H9 (cell line): ENCODE results near the gene ABHD15. TPM values are rescaled to one million over a fixed set of nuclear protein-coding genes. Genes with fewer than 3 reads are reported as not detected.

Experiments used
- DNase-seq: peaks from one replicate; pipeline ENCODE4 v3.0.0-alpha.2; 2017
- H2AFZ ChIP-seq: one replicate; pipeline ENCODE4 v1.6.1; 2013; ENCODE audit warnings: mild to moderate bottlenecking, low read length, control low read depth, moderate library complexity
- H2AK5ac ChIP-seq: 2 replicates; pipeline ENCODE4 v1.6.1; 2013; ENCODE audit warnings: low read length, control low read depth, mixed read lengths; ENCODE audit not compliant: insufficient read length
- H2BK120ac ChIP-seq: one replicate; pipeline ENCODE4 v1.6.1; 2013; ENCODE audit warnings: low read depth, mild to moderate bottlenecking, low read length, control low read depth, inconsistent platforms; ENCODE audit not compliant: poor library complexity, severe bottlenecking
- H2BK12ac ChIP-seq: 2 replicates; pipeline ENCODE4 v1.6.1; 2013; ENCODE audit warnings: low read length, control low read depth, mixed read lengths, low read depth; ENCODE audit not compliant: insufficient read length
- H2BK15ac ChIP-seq: 2 replicates; pipeline ENCODE4 v1.6.1; 2013; ENCODE audit warnings: low read depth, low read length, control low read depth
- H2BK20ac ChIP-seq: one replicate; pipeline ENCODE4 v1.6.1; 2013; ENCODE audit warnings: low read depth, mild to moderate bottlenecking, low read length, control low read depth, inconsistent platforms; ENCODE audit not compliant: poor library complexity, severe bottlenecking
- H2BK5ac ChIP-seq: 2 replicates; pipeline ENCODE4 v1.6.1; 2013; ENCODE audit warnings: low read length, control low read depth, mixed read lengths; ENCODE audit not compliant: insufficient read length
- H3K14ac ChIP-seq: 2 replicates; pipeline ENCODE4 v1.6.1; 2013; ENCODE audit warnings: low read length, control low read depth; ENCODE audit not compliant: insufficient read depth
- H3K18ac ChIP-seq: 2 replicates; pipeline ENCODE4 v1.6.1; 2013; ENCODE audit warnings: low read depth, mild to moderate bottlenecking, mixed read lengths, low read length, control low read depth; ENCODE audit not compliant: insufficient read length
- H3K23ac ChIP-seq: 2 replicates; pipeline ENCODE4 v1.6.1; 2013; ENCODE audit warnings: low read length, control low read depth, mixed read lengths, low read depth; ENCODE audit not compliant: insufficient read length
- H3K23me2 ChIP-seq: 2 replicates; pipeline ENCODE4 v1.6.1; 2013; ENCODE audit warnings: low read depth, mild to moderate bottlenecking, mixed read lengths, low read length, control low read depth; ENCODE audit not compliant: insufficient read length, poor library complexity, severe bottlenecking
- H3K27ac ChIP-seq: 2 replicates; pipeline ENCODE4 v1.5.1; 2013; ENCODE audit warnings: low read length, control low read depth, mixed read lengths, low read depth; ENCODE audit not compliant: insufficient read length
- H3K27me3 ChIP-seq: 2 replicates; pipeline ENCODE4 v1.6.1; 2013; ENCODE audit warnings: low read length, control low read depth, inconsistent platforms; ENCODE audit not compliant: insufficient read depth
- H3K4ac ChIP-seq: 2 replicates; pipeline ENCODE4 v1.6.1; 2013; ENCODE audit warnings: low read depth, mild to moderate bottlenecking, control low read depth, inconsistent platforms, low read length, moderate library complexity
- H3K4me1 ChIP-seq: 2 replicates; pipeline ENCODE4 v1.6.1; 2013; ENCODE audit warnings: low read length, control low read depth, inconsistent platforms; ENCODE audit not compliant: insufficient read depth
- H3K4me2 ChIP-seq: 2 replicates; pipeline ENCODE4 v1.6.1; 2013; ENCODE audit warnings: low read length, control low read depth, mixed read lengths; ENCODE audit not compliant: insufficient read length, insufficient read depth
- H3K56ac ChIP-seq: 2 replicates; pipeline ENCODE4 v1.6.1; 2013; ENCODE audit warnings: low read depth, mild to moderate bottlenecking, mixed read lengths, low read length, control low read depth; ENCODE audit not compliant: insufficient read length
- H3K79me1 ChIP-seq: 2 replicates; pipeline ENCODE4 v1.6.1; 2013; ENCODE audit warnings: low read depth, mild to moderate bottlenecking, moderate library complexity, low read length, control low read depth, inconsistent platforms; ENCODE audit not compliant: insufficient read depth, poor library complexity, severe bottlenecking
- H3K79me2 ChIP-seq: 2 replicates; pipeline ENCODE4 v1.6.1; 2013; ENCODE audit warnings: low read length, control low read depth, inconsistent platforms; ENCODE audit not compliant: insufficient read depth
- H3K9ac ChIP-seq: 2 replicates; pipeline ENCODE4 v1.6.1; 2013; ENCODE audit warnings: low read length, control low read depth, mixed read lengths; ENCODE audit not compliant: insufficient read length; ENCODE audit errors: extremely low read depth
- H3K9me3 ChIP-seq: one replicate; pipeline ENCODE4 v1.6.1; 2013; ENCODE audit warnings: low read depth, low read length, inconsistent platforms; ENCODE audit not compliant: control insufficient read depth
- H3T11ph ChIP-seq: one replicate; pipeline ENCODE4 v1.6.1; 2013; ENCODE audit warnings: mild to moderate bottlenecking, low read length, control low read depth, inconsistent platforms
- H4K20me1 ChIP-seq: one replicate; pipeline ENCODE4 v1.6.1; 2013; ENCODE audit not compliant: control insufficient read depth, insufficient read length, insufficient read depth
- H4K5ac ChIP-seq: 2 replicates; pipeline ENCODE4 v1.6.1; 2013; ENCODE audit warnings: low read depth, mild to moderate bottlenecking, mixed read lengths, low read length, control low read depth; ENCODE audit not compliant: insufficient read length
- H4K8ac ChIP-seq: replicated peaks from 2 replicates; pipeline ENCODE4 v1.6.1; 2013; ENCODE audit warnings: low read length, control low read depth, mixed read lengths, low read depth; ENCODE audit not compliant: insufficient read length
- H4K91ac ChIP-seq: 2 replicates; pipeline ENCODE4 v1.6.1; 2013; ENCODE audit warnings: low read depth, mild to moderate bottlenecking, moderate library complexity, mixed read lengths, low read length, control low read depth; ENCODE audit not compliant: insufficient read length
- H3K27ac Mint-ChIP-seq, 3 experiments: 2 replicates in 2 of 3; 3 replicates in 1 of 3; pipeline ENCODE4 v1.8.0; 2020 to 2021; ENCODE audit warnings: mixed read lengths in 3 of 3, mild to moderate bottlenecking in 1 of 3, moderate library complexity in 1 of 3
- H3K27me3 Mint-ChIP-seq: 2 replicates; pipeline ENCODE4 v1.8.0; 2021; ENCODE audit warnings: low read depth, mild to moderate bottlenecking, moderate library complexity, mixed read lengths
- H3K36me3 Mint-ChIP-seq, 3 experiments: 2 replicates in 2 of 3; 3 replicates in 1 of 3; pipeline ENCODE4 v1.8.0; 2020 to 2021; ENCODE audit warnings: low read depth in 3 of 3, mixed read lengths in 3 of 3; ENCODE audit not compliant: insufficient read depth in 1 of 3
- H3K4me1 Mint-ChIP-seq, 2 experiments: 2 replicates each; pipeline ENCODE4 v1.8.0; 2020; ENCODE audit warnings: mixed read lengths in 2 of 2
- H3K4me3 Mint-ChIP-seq, 2 experiments: 2 replicates in 1 of 2; 3 replicates in 1 of 2; pipeline ENCODE4 v1.8.0; 2020 to 2021; ENCODE audit warnings: mild to moderate bottlenecking in 2 of 2, mixed read lengths in 2 of 2, moderate library complexity in 1 of 2
- H3K9me3 Mint-ChIP-seq, 2 experiments: 2 replicates in 1 of 2; 3 replicates in 1 of 2; pipeline ENCODE4 v1.8.0; 2020; ENCODE audit warnings: mild to moderate bottlenecking in 2 of 2, mixed read lengths in 2 of 2, moderate library complexity in 1 of 2
- CTCF ChIP-seq: fragments of 200-600 bp; sonication (generic); conservative IDR thresholded peaks from 3 replicates; pipeline ENCODE4 v1.8.0; 2021; ENCODE audit warnings: antibody characterized with exemption, mild to moderate bottlenecking
- WGBS: extraction: QIAGEN DNeasy Blood & Tissue Kit; methylation state at CpG from one replicate; pipeline ENCODE4 v1.1.7; 2013; ENCODE audit warnings: missing lambda C conversion rate, low lambda C conversion rate, mixed read lengths; ENCODE audit not compliant: insufficient read length; ENCODE audit errors: extremely low coverage; 5-methylcytosine and 5-hydroxymethylcytosine counted together
- total RNA-seq: library from RNA; stranded (reverse); gene quantifications from 2 replicates; pipeline ENCODE4 v1.2.1, GENCODE V29; 2021

ABHD15 gene
- total RNA-seq, 1 experiment from 2014 or later, result 2.5 TPM

- H4K8ac ChIP-seq, result no peak overlapping the region
- Mint-ChIP-seq H3K36me3 (peaks cover 12 to 71% (median 39%) of the 10 kb centered on the region in 3 experiments), H3K4me1 (no peaks in the 10 kb centered on the region), H3K9me3 (no peaks in the 10 kb centered on the region), H3K4me3 (no peak overlapping the region), H3K27me3 (no peaks in the 10 kb centered on the region), H3K27ac (no peak overlapping the region)
- H3K23ac ChIP-seq, result no peak overlapping the region
- no peak overlapping the region for H2BK15ac ChIP-seq
- H2BK120ac ChIP-seq, result no peak overlapping the region
- H4K91ac ChIP-seq, result no peak overlapping the region
- H3K4me1 ChIP-seq, result no peaks in the 10 kb centered on the region
- H3K4ac ChIP-seq, result no peak overlapping the region
- no peak overlapping the region for H2AK5ac ChIP-seq
- H3T11ph ChIP-seq, result no peak overlapping the region
- no peak overlapping the region for H3K18ac ChIP-seq
- H3K27me3 ChIP-seq, result no peaks in the 10 kb centered on the region
- TF ChIP-seq CTCF, result no peak
- no peak overlapping the region for H4K5ac ChIP-seq
- no CpG with 5 or more reads among the region's 3 CpGs for WGBS
- H3K23me2 ChIP-seq, result no peaks in the 10 kb centered on the region
- H3K79me1 ChIP-seq, result no peaks in the 10 kb centered on the region
- H2BK12ac ChIP-seq, result no peak overlapping the region
- no peak overlapping the region for H2BK20ac ChIP-seq
- H3K9ac ChIP-seq, result no peak overlapping the region
- no peaks in the 10 kb centered on the region for H4K20me1 ChIP-seq
- no peak overlapping the region for H3K4me2 ChIP-seq
- no peaks in the 10 kb centered on the region for H3K79me2 ChIP-seq
- H3K27ac ChIP-seq, result no peak overlapping the region
- H2AFZ ChIP-seq, result no peak overlapping the region
- H3K14ac ChIP-seq, result no peak overlapping the region
- no peaks in the 10 kb centered on the region for H3K9me3 ChIP-seq
- no peak overlapping the region for H2BK5ac ChIP-seq
- H3K56ac ChIP-seq, result no peak overlapping the region
- no peak for DNase-seq
Measured at GRCh38 chr17:29524692-29525091, 42.1 kb downstream of the ABHD15 start.
